Measurements from ENCODE around the gene ZNF491. TPM values are rescaled to one million over a fixed set of nuclear protein-coding genes. Genes with fewer than 3 reads are reported as not detected.
"Not testable (repeated sequence)": the region's sequence is repeated elsewhere in the genome, so short reads cannot be mapped to it uniquely, and the experiment has no call there.

ZNF491 gene
- polyA plus RNA-seq, 1 donor (not counting 4 experiments of a cell fraction or from before 2014, with no cell fraction given), result 0.76 TPM

DNA sequence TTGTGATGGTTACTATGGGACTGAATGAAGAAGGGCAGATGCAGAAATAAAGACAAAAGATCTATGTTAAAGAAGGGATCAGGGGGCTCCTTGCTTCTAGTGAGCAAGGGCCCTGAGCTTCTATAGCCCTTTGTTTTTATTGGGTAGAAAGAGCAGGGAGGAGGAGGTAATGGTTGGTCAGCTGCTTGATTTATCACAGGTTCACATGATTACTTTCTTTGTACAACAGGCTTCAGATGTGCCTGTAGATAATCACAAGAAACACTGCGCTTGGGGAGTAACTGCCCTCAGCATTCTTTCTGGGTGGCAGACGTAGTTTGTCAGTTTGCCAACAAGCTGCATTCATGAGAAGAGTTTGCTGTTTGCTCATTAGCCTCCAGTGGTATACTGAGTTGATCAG is 45.4 kb downstream of the ZNF491 start:
- Histone ChIP-seq H3K27me3 (ENCODE audit: control insufficient read depth, extremely low read depth, insufficient read depth, low read length) (peaks cover 2% of the 10 kb centered on the region), H4K20me1 (ENCODE audit: control insufficient read depth, extremely low read depth, insufficient read depth, low read length) (no peaks in the 10 kb centered on the region), H3K27ac (ENCODE audit: control insufficient read depth, insufficient read depth, low read length) (no peak overlapping the region), H3K9me1 (ENCODE audit: control insufficient read depth, extremely low read depth, insufficient read depth, low read length) (no peaks in the 10 kb centered on the region), H3K9me3 (ENCODE audit: control insufficient read depth, low read depth, low read length) (peaks cover 3% of the 10 kb centered on the region), H3K4me2 (ENCODE audit: control insufficient read depth, extremely low read depth, insufficient read depth, low read depth, low read length) (no peak overlapping the region), H3K9ac (ENCODE audit: control insufficient read depth, extremely low read depth, insufficient read depth, low read length) (no peak overlapping the region), H3K4me3 (ENCODE audit: control insufficient read depth in 2 of 3, extremely low read depth in 1 of 3, insufficient read depth in 2 of 3, low read depth in 1 of 3, low read length in 3 of 3) (no peak overlapping the region), H3K4me1 (ENCODE audit: control insufficient read depth, extremely low read depth, insufficient read depth, low read length) (no peaks in the 10 kb centered on the region), H3K36me3 (ENCODE audit: control insufficient read depth in 2 of 2, extremely low read depth in 1 of 2, insufficient read depth in 2 of 2, low read length in 2 of 2) (no peaks in the 10 kb centered on the region), H3K79me2 (ENCODE audit: control insufficient read depth, insufficient read depth, low read length) (no peaks in the 10 kb centered on the region), H2AFZ (ENCODE audit: control insufficient read depth, low read length) (no peak overlapping the region)
- dilution Hi-C loops (cut with MboI; ENCODE audit: extremely low pct_ligation_motif_present, low sequenced_read_pairs), result no loop called here
- FAIRE-seq (no peak), DNase-seq (ENCODE audit: low read depth, low spot score) (no peak)
- TF ChIP-seq EZH2 (IDR thresholded peaks at IDR 0.05; ENCODE audit: low read length), result no peak
- TF ChIP-seq, protein P1, sequence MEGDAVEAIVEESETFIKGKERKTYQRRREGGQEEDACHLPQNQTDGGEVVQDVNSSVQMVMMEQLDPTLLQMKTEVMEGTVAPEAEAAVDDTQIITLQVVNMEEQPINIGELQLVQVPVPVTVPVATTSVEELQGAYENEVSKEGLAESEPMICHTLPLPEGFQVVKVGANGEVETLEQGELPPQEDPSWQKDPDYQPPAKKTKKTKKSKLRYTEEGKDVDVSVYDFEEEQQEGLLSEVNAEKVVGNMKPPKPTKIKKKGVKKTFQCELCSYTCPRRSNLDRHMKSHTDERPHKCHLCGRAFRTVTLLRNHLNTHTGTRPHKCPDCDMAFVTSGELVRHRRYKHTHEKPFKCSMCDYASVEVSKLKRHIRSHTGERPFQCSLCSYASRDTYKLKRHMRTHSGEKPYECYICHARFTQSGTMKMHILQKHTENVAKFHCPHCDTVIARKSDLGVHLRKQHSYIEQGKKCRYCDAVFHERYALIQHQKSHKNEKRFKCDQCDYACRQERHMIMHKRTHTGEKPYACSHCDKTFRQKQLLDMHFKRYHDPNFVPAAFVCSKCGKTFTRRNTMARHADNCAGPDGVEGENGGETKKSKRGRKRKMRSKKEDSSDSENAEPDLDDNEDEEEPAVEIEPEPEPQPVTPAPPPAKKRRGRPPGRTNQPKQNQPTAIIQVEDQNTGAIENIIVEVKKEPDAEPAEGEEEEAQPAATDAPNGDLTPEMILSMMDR (optimal IDR thresholded peaks at IDR 0.05 in 1 of 3, IDR thresholded peaks at IDR 0.05 in 1 of 3, conservative IDR thresholded peaks at IDR 0.05 in 1 of 3; ENCODE audit: extremely low read depth in 1 of 3, insufficient read depth in 2 of 3, low read length in 3 of 3), result no peak

DNA sequence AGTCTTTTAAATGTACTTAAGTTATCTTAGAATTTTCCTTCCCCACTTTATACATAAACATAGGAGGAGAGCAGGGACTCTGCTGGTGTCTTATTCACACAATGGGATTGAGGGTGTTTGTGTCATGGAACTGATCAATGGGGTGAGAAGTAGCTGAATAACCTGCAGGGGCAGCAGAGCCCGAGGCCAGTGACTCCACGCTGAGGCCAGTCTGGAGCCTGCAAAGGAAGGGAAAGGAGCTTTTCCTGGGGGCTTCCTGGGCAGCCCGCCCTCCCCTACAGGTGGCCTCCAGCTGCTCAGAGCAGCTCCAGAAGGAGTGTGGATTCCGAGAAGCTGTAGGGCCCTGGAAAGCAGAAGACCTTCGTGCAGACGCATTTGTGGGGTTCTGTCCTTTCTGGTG is 49.3 kb downstream of the ZNF491 start:
- not testable (repeated sequence) for H3K9ac ChIP-seq (ENCODE audit: control insufficient read depth, extremely low read depth, insufficient read depth, low read length); H3K27ac ChIP-seq (ENCODE audit: control insufficient read depth, insufficient read depth, low read length); H3K9me3 ChIP-seq (ENCODE audit: control insufficient read depth, low read depth, low read length); H3K9me1 ChIP-seq (ENCODE audit: control insufficient read depth, extremely low read depth, insufficient read depth, low read length); H3K27me3 ChIP-seq (ENCODE audit: control insufficient read depth, extremely low read depth, insufficient read depth, low read length); H3K4me2 ChIP-seq (ENCODE audit: control insufficient read depth, extremely low read depth, insufficient read depth, low read depth, low read length); H3K4me1 ChIP-seq (ENCODE audit: control insufficient read depth, extremely low read depth, insufficient read depth, low read length); H3K4me3 ChIP-seq (ENCODE audit: control insufficient read depth in 2 of 3, extremely low read depth in 1 of 3, insufficient read depth in 2 of 3, low read depth in 1 of 3, low read length in 3 of 3); H3K79me2 ChIP-seq (ENCODE audit: control insufficient read depth, insufficient read depth, low read length); H3K36me3 ChIP-seq (ENCODE audit: control insufficient read depth in 2 of 2, extremely low read depth in 1 of 2, insufficient read depth in 2 of 2, low read length in 2 of 2); H2AFZ ChIP-seq (ENCODE audit: control insufficient read depth, low read length); FAIRE-seq; H4K20me1 ChIP-seq (ENCODE audit: control insufficient read depth, extremely low read depth, insufficient read depth, low read length); DNase-seq (ENCODE audit: low read depth, low spot score)
- dilution Hi-C loops (cut with MboI; ENCODE audit: extremely low pct_ligation_motif_present, low sequenced_read_pairs), result loop anchor here (5.0 kb wide), 1 partner anchor 35 kb away; no protein-coding TSS in a partner anchor

DNA sequence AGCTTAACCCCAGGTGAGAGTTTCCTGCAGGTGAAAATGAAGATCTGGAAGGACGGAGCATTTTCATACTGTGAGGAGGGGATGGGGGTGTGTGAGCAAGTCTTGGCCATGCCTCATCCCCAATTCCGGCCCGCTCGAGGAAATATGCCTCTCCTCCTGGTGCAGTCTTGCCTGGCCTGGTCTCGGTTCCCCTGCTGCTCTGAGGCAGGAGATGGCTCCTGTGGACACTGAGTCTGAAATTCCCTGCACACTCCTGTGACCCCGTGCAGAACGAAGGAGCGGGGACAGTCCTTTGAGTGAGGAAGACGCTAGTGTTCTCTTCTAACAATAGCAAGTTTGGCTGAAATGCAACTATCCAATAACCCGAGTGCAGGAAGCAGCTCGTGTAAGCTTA is 49.9 kb downstream of the ZNF491 start:
- no peak for FAIRE-seq
- Histone ChIP-seq H4K20me1 (ENCODE audit: control insufficient read depth, extremely low read depth, insufficient read depth, low read length) (no peaks in the 10 kb centered on the region), H3K27ac (ENCODE audit: control insufficient read depth, insufficient read depth, low read length) (no peak overlapping the region), H3K79me2 (ENCODE audit: control insufficient read depth, insufficient read depth, low read length) (no peaks in the 10 kb centered on the region), H3K4me2 (ENCODE audit: control insufficient read depth, extremely low read depth, insufficient read depth, low read depth, low read length) (peak overlapping the region; percentile 70), H3K9me1 (ENCODE audit: control insufficient read depth, extremely low read depth, insufficient read depth, low read length) (no peaks in the 10 kb centered on the region), H3K27me3 (ENCODE audit: control insufficient read depth, extremely low read depth, insufficient read depth, low read length) (peaks cover 10% of the 10 kb centered on the region), H3K4me3 (ENCODE audit: control insufficient read depth in 2 of 3, extremely low read depth in 1 of 3, insufficient read depth in 2 of 3, low read depth in 1 of 3, low read length in 3 of 3) (peak overlapping the region in 1 of 3 experiments; percentile 56), H3K9ac (ENCODE audit: control insufficient read depth, extremely low read depth, insufficient read depth, low read length) (no peak overlapping the region), H3K4me1 (ENCODE audit: control insufficient read depth, extremely low read depth, insufficient read depth, low read length) (no peaks in the 10 kb centered on the region), H3K36me3 (ENCODE audit: control insufficient read depth in 2 of 2, extremely low read depth in 1 of 2, insufficient read depth in 2 of 2, low read length in 2 of 2) (no peaks in the 10 kb centered on the region), H3K9me3 (ENCODE audit: control insufficient read depth, low read depth, low read length) (peaks cover 3% of the 10 kb centered on the region), H2AFZ (ENCODE audit: control insufficient read depth, low read length) (no peak overlapping the region)
- TF ChIP-seq, protein P1 (optimal IDR thresholded peaks at IDR 0.05 in 1 of 3, IDR thresholded peaks at IDR 0.05 in 1 of 3, conservative IDR thresholded peaks at IDR 0.05 in 1 of 3; ENCODE audit: extremely low read depth in 1 of 3, insufficient read depth in 2 of 3, low read length in 3 of 3), result no peak
- no peak for TF ChIP-seq EZH2 (IDR thresholded peaks at IDR 0.05; ENCODE audit: low read length)
- dilution Hi-C loops (cut with MboI; ENCODE audit: extremely low pct_ligation_motif_present, low sequenced_read_pairs), result loop anchor here (5.0 kb wide), 1 partner anchor 34 kb away; no protein-coding TSS in a partner anchor
- DNase-seq (ENCODE audit: low read depth, low spot score), result no peak
